Glomerular visceral epithelial cell (primary cell): Measurements from ENCODE around the gene LTC4S.
"Not testable (repeated sequence)": the region's sequence is repeated elsewhere in the genome, so short reads cannot be mapped to it uniquely, and the experiment has no call there.

Experiments
- DNase-seq: peaks from one replicate; pipeline ENCODE4 v3.0.0-alpha.2; 2016; ENCODE audit errors: extremely low spot score

LTC4S gene

GRCh38 chr5:179824745-179825112, 30.9 kb downstream of the LTC4S start:
- DNase-seq, result no peak

GRCh38 chr5:179825655-179826182, 31.9 kb downstream of the LTC4S start:
- DNase-seq, result no peak

GRCh38 chr5:179827680-179828079, 33.9 kb downstream of the LTC4S start:
- peak; percentile 61 for DNase-seq

- DNase-seq, result no peak
Measured at GRCh38 chr5:179828756-179829421, 35.1 kb downstream of the LTC4S start.

GRCh38 chr5:179829732-179830435, 36.1 kb downstream of the LTC4S start:
- DNase-seq, result no peak

- DNase-seq, result no peak
Measured at GRCh38 chr5:179830818-179831468, 37.2 kb downstream of the LTC4S start.

- DNase-seq, result no peak
Measured at GRCh38 chr5:179832039-179832745, 38.4 kb downstream of the LTC4S start.

- DNase-seq, result no peak
Measured at GRCh38 chr5:179833056-179833708, 39.4 kb downstream of the LTC4S start.

- no peak for DNase-seq
Measured at GRCh38 chr5:179833709-179834070, 39.9 kb downstream of the LTC4S start.

GRCh38 chr5:179834120-179834519, 40.3 kb downstream of the LTC4S start:
- DNase-seq, result no peak

- not testable (repeated sequence) for DNase-seq
Measured at GRCh38 chr5:179834871-179835270, 41.1 kb downstream of the LTC4S start.

GRCh38 chr5:179836225-179837019, 42.6 kb downstream of the LTC4S start:
- DNase-seq, result peak; percentile 56

GRCh38 chr5:179837076-179838011, 43.6 kb downstream of the LTC4S start:
- no peak for DNase-seq

GRCh38 chr5:179839328-179840256, 45.8 kb downstream of the LTC4S start:
- no peak for DNase-seq

- DNase-seq, result no peak
Measured at GRCh38 chr5:179840321-179840720, 46.5 kb downstream of the LTC4S start.

GRCh38 chr5:179840766-179841165, 47.0 kb downstream of the LTC4S start:
- DNase-seq, result no peak

GRCh38 chr5:179841621-179842020, 47.8 kb downstream of the LTC4S start:
- no peak for DNase-seq
